Measurements from ENCODE around the gene CAPN1. TPM values are rescaled to one million over a fixed set of nuclear protein-coding genes. Genes with fewer than 3 reads are reported as not detected.

CAPN1 gene
- total RNA-seq, 2 donors from 2014 or later, result 325 to 416 TPM

DNA sequence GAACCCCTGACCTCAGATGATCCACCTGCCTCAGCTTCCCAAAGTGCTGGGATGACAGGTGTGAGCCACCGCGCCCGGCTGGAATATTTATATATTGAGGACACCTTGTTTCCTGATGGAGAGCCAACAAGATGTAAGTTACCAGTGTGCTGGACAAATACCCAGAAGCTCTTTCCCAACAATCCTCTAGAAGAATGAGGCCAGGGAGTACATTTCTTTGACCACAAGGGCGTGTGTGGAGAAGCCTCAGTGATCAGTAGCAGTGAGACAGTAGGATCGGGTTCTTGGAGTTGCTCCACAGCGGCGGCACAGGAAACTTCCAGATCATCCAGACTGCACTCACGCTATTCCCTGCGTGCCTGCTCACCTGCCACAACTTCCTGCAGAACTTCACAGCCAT is 69.7 kb downstream of the CAPN1 start:
- no peak for DNase-seq
- TF ChIP-seq, protein P1, sequence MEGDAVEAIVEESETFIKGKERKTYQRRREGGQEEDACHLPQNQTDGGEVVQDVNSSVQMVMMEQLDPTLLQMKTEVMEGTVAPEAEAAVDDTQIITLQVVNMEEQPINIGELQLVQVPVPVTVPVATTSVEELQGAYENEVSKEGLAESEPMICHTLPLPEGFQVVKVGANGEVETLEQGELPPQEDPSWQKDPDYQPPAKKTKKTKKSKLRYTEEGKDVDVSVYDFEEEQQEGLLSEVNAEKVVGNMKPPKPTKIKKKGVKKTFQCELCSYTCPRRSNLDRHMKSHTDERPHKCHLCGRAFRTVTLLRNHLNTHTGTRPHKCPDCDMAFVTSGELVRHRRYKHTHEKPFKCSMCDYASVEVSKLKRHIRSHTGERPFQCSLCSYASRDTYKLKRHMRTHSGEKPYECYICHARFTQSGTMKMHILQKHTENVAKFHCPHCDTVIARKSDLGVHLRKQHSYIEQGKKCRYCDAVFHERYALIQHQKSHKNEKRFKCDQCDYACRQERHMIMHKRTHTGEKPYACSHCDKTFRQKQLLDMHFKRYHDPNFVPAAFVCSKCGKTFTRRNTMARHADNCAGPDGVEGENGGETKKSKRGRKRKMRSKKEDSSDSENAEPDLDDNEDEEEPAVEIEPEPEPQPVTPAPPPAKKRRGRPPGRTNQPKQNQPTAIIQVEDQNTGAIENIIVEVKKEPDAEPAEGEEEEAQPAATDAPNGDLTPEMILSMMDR (IDR thresholded peaks at IDR 0.05), result no peak
- Histone ChIP-seq H3K9ac (ENCODE audit: low read depth in 2 of 2, low read length in 2 of 2) (no peak overlapping the region), H3K9me3 (no peaks in the 10 kb centered on the region), H3K27ac (no peak overlapping the region), H3K27me3 (no peaks in the 10 kb centered on the region), H3K4me1 (no peaks in the 10 kb centered on the region), H3K4me3 (no peak overlapping the region), H3K36me3 (no peaks in the 10 kb centered on the region)
- intact Hi-C loops (cut with DNase I), result loop anchor here (10.0 kb wide), 2 partner anchors 47 to 137 kb away; partner anchors contain the start of genes TM7SF2 and ZNHIT2

DNA sequence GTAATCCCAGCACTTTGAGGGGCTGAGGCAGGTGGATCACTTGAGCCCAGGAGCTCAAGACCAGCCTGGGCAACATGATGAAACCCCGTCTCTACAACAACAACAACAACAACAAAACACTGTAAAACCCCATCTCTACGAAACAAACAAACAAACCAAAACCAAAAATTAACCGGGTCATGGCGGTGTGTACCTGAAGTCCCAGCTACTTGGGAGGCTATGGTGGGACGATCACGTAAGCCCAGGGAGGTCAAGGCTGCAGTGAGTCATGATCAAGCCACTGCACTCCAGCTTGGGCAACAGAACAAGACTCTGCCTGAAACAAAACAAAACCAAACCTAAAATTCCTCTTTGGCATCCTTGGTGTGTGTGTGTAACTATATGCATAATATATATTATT is 73.0 kb downstream of the CAPN1 start:
- intact Hi-C loops (cut with DNase I), result loop anchor here (10.0 kb wide), 2 partner anchors 50 to 140 kb away; partner anchors contain the start of genes TM7SF2 and ZNHIT2
- Histone ChIP-seq H3K27ac (no peak overlapping the region), H3K27me3 (no peaks in the 10 kb centered on the region), H3K9me3 (no peaks in the 10 kb centered on the region), H3K4me1 (no peaks in the 10 kb centered on the region), H3K9ac (ENCODE audit: low read depth in 2 of 2, low read length in 2 of 2) (no peak overlapping the region), H3K4me3 (no peak overlapping the region), H3K36me3 (no peaks in the 10 kb centered on the region)
- TF ChIP-seq, protein P1 (IDR thresholded peaks at IDR 0.05), result no peak
- DNase-seq, result no peak

DNA sequence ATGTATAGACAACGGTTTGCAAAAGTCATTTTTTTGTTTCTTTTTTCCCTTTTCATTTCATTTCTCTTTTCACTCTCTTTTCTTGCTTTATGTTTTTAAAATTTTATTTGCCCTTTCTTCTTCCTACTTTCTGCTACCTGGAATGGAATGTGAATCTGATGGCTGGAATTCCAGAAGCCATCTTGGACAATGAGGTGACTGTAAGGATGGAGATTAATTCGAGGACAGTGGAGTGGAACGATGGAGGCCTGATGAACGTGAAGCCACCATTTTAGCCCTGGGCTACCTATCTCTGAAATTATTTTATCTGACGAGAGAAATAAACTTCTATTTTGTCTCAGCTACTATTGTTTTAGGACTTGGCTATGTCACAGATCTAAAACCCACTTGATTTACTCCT is 77.3 kb downstream of the CAPN1 start:
- intact Hi-C loops (cut with DNase I), result loop anchor here (10.0 kb wide), 2 partner anchors 54 to 144 kb away; partner anchors contain the start of genes TM7SF2 and ZNHIT2
- Histone ChIP-seq H3K9ac (ENCODE audit: low read depth in 2 of 2, low read length in 2 of 2) (no peak overlapping the region), H3K36me3 (no peaks in the 10 kb centered on the region), H3K4me1 (peaks cover 5% of the 10 kb centered on the region), H3K27ac (no peak overlapping the region), H3K27me3 (no peaks in the 10 kb centered on the region), H3K4me3 (no peak overlapping the region), H3K9me3 (no peaks in the 10 kb centered on the region)
- TF ChIP-seq, protein P1 (IDR thresholded peaks at IDR 0.05), result no peak
- DNase-seq, result no peak

DNA sequence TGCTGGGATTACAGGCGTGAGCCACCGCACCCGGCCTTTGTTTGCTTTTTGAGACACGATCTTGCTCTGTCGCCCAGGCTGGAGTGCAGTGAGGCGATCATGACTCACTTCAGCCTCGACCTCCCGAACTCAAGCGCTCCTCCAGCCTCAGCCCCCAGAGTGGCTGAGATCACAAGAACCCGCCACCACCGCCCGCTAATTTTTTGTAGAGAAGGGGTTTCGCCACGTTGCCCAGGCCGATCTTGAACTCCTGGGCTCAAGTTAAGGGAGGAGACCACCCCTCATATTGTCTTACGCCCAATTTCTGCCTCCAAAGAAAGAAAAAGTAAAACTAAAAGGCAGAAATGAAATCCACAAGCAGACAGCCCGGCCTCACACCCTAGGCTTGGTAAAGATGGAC is 78.6 kb downstream of the CAPN1 start:
- no peak overlapping the region for H3K27ac ChIP-seq
- peaks cover 5% of the 10 kb centered on the region for H3K4me1 ChIP-seq
- intact Hi-C loops (cut with DNase I), result no loop called here
- H3K36me3 ChIP-seq, result no peaks in the 10 kb centered on the region
- no peaks in the 10 kb centered on the region for H3K9me3 ChIP-seq
- H3K4me3 ChIP-seq, result no peak overlapping the region
- no peak for DNase-seq
- H3K9ac ChIP-seq (ENCODE audit: low read depth in 2 of 2, low read length in 2 of 2), result no peak overlapping the region
- TF ChIP-seq, protein P1 (IDR thresholded peaks at IDR 0.05), result no peak
- H3K27me3 ChIP-seq, result no peaks in the 10 kb centered on the region

DNA sequence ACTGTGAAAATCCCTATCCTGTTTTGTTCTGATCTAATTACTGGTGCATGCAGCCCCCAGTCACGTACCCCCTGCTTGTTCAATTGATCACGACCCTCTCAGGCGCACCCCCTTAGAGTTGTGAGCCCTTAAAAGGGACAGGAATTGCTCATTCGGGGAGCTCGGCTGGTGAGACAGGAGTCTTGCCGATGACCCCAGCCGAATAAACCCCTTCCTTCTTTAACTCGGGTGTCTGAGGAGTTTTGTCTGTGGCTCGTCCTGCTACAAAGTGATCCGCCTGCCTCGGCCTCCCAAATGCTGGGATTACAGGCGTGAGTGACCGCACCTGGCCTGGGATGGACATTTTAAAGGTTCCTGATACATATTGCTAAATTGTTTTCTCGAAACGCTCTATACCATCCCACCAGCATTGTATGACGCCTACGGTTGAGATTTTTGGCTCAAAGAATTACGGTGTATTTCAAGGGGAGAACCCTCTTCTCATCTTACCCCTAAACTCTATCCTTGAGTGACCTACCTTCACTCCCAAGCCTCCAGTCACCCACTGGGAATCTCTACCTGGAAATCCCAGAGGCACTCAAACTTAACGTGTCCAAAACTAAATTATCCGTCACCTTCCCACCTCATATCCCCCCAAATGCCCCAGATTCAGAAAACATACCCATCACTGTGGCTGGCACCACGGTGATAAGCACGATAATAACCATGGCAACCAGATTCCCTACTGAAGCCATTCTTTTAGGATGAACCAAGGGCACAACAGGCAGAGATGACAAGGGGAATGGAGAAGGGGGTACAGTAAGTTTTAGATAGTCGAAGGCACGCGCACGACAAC is 79.2 kb downstream of the CAPN1 start:
- peak overlapping the region; percentile 86 to 92 for H3K9ac ChIP-seq (ENCODE audit: low read depth in 2 of 2, low read length in 2 of 2)
- H3K4me1 ChIP-seq, result peaks cover 5% of the 10 kb centered on the region
- no peaks in the 10 kb centered on the region for H3K9me3 ChIP-seq
- TF ChIP-seq, protein P1 (IDR thresholded peaks at IDR 0.05), result no peak
- peak overlapping the region; percentile 94 for H3K27ac ChIP-seq
- DNase-seq, result no peak
- no peaks in the 10 kb centered on the region for H3K27me3 ChIP-seq
- peak overlapping the region; percentile 93 for H3K4me3 ChIP-seq
- intact Hi-C loops (cut with DNase I), result no loop called here
- no peaks in the 10 kb centered on the region for H3K36me3 ChIP-seq

Other genes starting within 250 kb of the CAPN1 start
- not detected for gene GPHA2, start 246.0 kb upstream of the CAPN1 start, total RNA-seq
- gene MAJIN, start 209.8 kb upstream of the CAPN1 start, total RNA-seq, result not detected
- 10 to 100 TPM; 14.1 to 20.7 TPM for gene BATF2, start 185.0 kb upstream of the CAPN1 start, total RNA-seq
- 100 to 1,000 TPM in 1 of 2 donors, 10 to 100 TPM in 1; 81.9 to 102 TPM for gene ARL2, start 167.8 kb upstream of the CAPN1 start, total RNA-seq
- 10 to 100 TPM; 37.7 to 53.8 TPM for gene SNX15, start 154.5 kb upstream of the CAPN1 start, total RNA-seq
- gene SAC3D1, start 140.7 kb upstream of the CAPN1 start, total RNA-seq, result 10 to 100 TPM; 12.9 to 26.7 TPM
- 10 to 100 TPM; 10.5 to 30.8 TPM for gene NAALADL1, start 123.4 kb upstream of the CAPN1 start, total RNA-seq
- gene CDCA5, start 97.9 kb upstream of the CAPN1 start, total RNA-seq, result 10 to 100 TPM in 1 of 2 donors, 1 to 10 TPM in 1; 9.7 to 51.7 TPM
- 10 to 100 TPM; 43.2 to 54.3 TPM for gene ZFPL1, start 97.7 kb upstream of the CAPN1 start, total RNA-seq
- gene VPS51, start 85.7 kb upstream of the CAPN1 start, total RNA-seq, result 100 to 1,000 TPM; 147 to 159 TPM
- gene TM7SF2, start 70.1 kb upstream of the CAPN1 start, total RNA-seq, result 10 to 100 TPM; 26.6 to 40.0 TPM
- 10 to 100 TPM in 1 of 2 donors, 1 to 10 TPM in 1; 8.1 to 17.3 TPM for gene ZNHIT2, start 64.2 kb upstream of the CAPN1 start, total RNA-seq
- 100 to 1,000 TPM; 752 to 950 TPM for gene FAU, start 59.8 kb upstream of the CAPN1 start, total RNA-seq
- 10 to 100 TPM; 60.7 to 72.3 TPM for gene MRPL49, start 59.6 kb upstream of the CAPN1 start, total RNA-seq
- 10 to 100 TPM; 64.3 to 66.0 TPM for gene SYVN1, start 47.4 kb upstream of the CAPN1 start, total RNA-seq
- gene SPDYC, start 11.7 kb upstream of the CAPN1 start, total RNA-seq, result not detected
- gene POLA2, start 80.0 kb downstream of the CAPN1 start, total RNA-seq, result 10 to 100 TPM in 1 of 2 donors, 1 to 10 TPM in 1; 5.9 to 28.0 TPM
- gene CDC42EP2, start 132.9 kb downstream of the CAPN1 start, total RNA-seq, result 10 to 100 TPM in 1 of 2 donors, 1 to 10 TPM in 1; 7.8 to 28.3 TPM
- 10 to 100 TPM; 35.0 to 48.0 TPM for gene DPF2, start 151.9 kb downstream of the CAPN1 start, total RNA-seq
- gene TIGD3, start 172.8 kb downstream of the CAPN1 start, total RNA-seq, result under 1 TPM; 0.48 to 0.77 TPM
- 1 to 10 TPM; 4.4 to 6.9 TPM for gene SLC25A45, start 200.7 kb downstream of the CAPN1 start, total RNA-seq
- 10 to 100 TPM; 30.7 to 43.9 TPM for gene FRMD8, start 204.7 kb downstream of the CAPN1 start, total RNA-seq
- gene NEAT1, start 240.9 kb downstream of the CAPN1 start, total RNA-seq, result 100 to 1,000 TPM; 269 to 502 TPM

Measured in colonic mucosa (tissue), 4 donors.